Smooth muscle cell (in vitro differentiated cells): Measurements from ENCODE around the gene TADA2A. TPM values are rescaled to one million over a fixed set of nuclear protein-coding genes. Genes with fewer than 3 reads are reported as not detected.
"Not testable (repeated sequence)": the region's sequence is repeated elsewhere in the genome, so short reads cannot be mapped to it uniquely, and the experiment has no call there.

Experiments
- DNase-seq: peaks from one replicate; lab custom pipeline; 2025; ENCODE audit not compliant: unreplicated experiment; lab: John Stamatoyannopoulos, UW
- H2AFZ ChIP-seq: fragments of 200-600 bp; sonication (generic); 2 replicates; pipeline ENCODE4 v1.6.0; 2016; ENCODE audit warnings: antibody characterized with exemption, low read depth, mild to moderate bottlenecking
- H3F3A ChIP-seq: fragments of 200-600 bp; sonication (generic); 2 replicates; pipeline ENCODE4 v1.6.0; 2017; ENCODE audit warnings: antibody characterized with exemption, low read depth
- H3K27ac ChIP-seq: fragments of 200-600 bp; sonication (generic); 2 replicates; pipeline ENCODE4 v1.5.1; 2016; ENCODE audit warnings: low read depth, mild to moderate bottlenecking
- H3K27me3 ChIP-seq: fragments of 200-600 bp; sonication (generic); 2 replicates; pipeline ENCODE4 v1.6.1; 2016; ENCODE audit warnings: low read depth, mild to moderate bottlenecking
- H3K36me3 ChIP-seq: fragments of 200-600 bp; sonication (generic); 2 replicates; pipeline ENCODE4 v1.5.1; 2016; ENCODE audit warnings: low read depth
- H3K4me1 ChIP-seq: fragments of 200-600 bp; sonication (generic); 2 replicates; pipeline ENCODE4 v1.5.1; 2016; ENCODE audit warnings: low read depth
- H3K4me2 ChIP-seq: fragments of 200-600 bp; sonication (generic); 2 replicates; pipeline ENCODE4 v1.6.0; 2016; ENCODE audit warnings: mild to moderate bottlenecking
- H3K4me3 ChIP-seq: fragments of 200-600 bp; sonication (generic); 2 replicates; pipeline ENCODE4 v1.5.1; 2016; ENCODE audit warnings: mild to moderate bottlenecking
- H3K79me2 ChIP-seq: fragments of 200-600 bp; sonication (generic); 2 replicates; pipeline ENCODE4 v1.6.0; 2016; ENCODE audit warnings: low read depth, mild to moderate bottlenecking
- H3K9ac ChIP-seq: fragments of 200-600 bp; sonication (generic); 2 replicates; pipeline ENCODE4 v1.6.0; 2016; ENCODE audit warnings: low read depth
- H3K9me3 ChIP-seq: fragments of 200-600 bp; sonication (generic); replicated peaks from 2 replicates; pipeline ENCODE4 v1.5.1; 2016; ENCODE audit warnings: low read depth
- H4K20me1 ChIP-seq: fragments of 200-600 bp; sonication (generic); 2 replicates; pipeline ENCODE4 v1.6.0; 2016; ENCODE audit warnings: low read depth
- whole genome bisulfite sequencing: methylation state at CpG from one replicate; pipeline ENCODE4 v1.1.7; 2016; ENCODE audit warnings: low lambda C conversion rate; 5-methylcytosine and 5-hydroxymethylcytosine counted together
- polyA plus RNA-seq: library from polyadenylated mRNA; unstranded; fragments of >200 nt; fragmentation: Nextera tagmentation; extraction: Ambion mirVana; gene quantifications from 2 replicates; pipeline ENCODE4 v1.2.1, GENCODE V29; 2016
- total RNA-seq: library from RNA; depleted of rRNA; stranded (reverse); fragments of >200 nt; gene quantifications from 2 replicates; pipeline ENCODE4 v1.2.3, GENCODE V29; 2014
- TF ChIP-seq, protein P1 (sequence below): fragments of 200-600 bp; sonication (generic); IDR thresholded peaks from 2 replicates; pipeline ENCODE4 v1.5.1; 2017; ENCODE audit warnings: borderline replicate concordance, mild to moderate bottlenecking, antibody characterized with exemption; ENCODE audit not compliant: insufficient read depth, poor library complexity, severe bottlenecking

Gene TADA2A
- total and polyA plus RNA-seq, 2 experiments from 2014 or later: 9.7 to 11.8 TPM

- no peak for DNase-seq
- Histone ChIP-seq H3K4me3 (no peak overlapping the region), H3K9me3 (no peaks in the 10 kb centered on the region), H3K4me2 (no peak overlapping the region), H3K4me1 (no peaks in the 10 kb centered on the region), H3K9ac (no peak overlapping the region), H3K36me3 (no peaks in the 10 kb centered on the region), H3K27ac (no peak overlapping the region), H3K27me3 (no peaks in the 10 kb centered on the region), H3K79me2 (peaks cover 10% of the 10 kb centered on the region), H3F3A (no peaks in the 10 kb centered on the region), H2AFZ (no peak overlapping the region), H4K20me1 (no peaks in the 10 kb centered on the region)
- TF ChIP-seq, protein P1, sequence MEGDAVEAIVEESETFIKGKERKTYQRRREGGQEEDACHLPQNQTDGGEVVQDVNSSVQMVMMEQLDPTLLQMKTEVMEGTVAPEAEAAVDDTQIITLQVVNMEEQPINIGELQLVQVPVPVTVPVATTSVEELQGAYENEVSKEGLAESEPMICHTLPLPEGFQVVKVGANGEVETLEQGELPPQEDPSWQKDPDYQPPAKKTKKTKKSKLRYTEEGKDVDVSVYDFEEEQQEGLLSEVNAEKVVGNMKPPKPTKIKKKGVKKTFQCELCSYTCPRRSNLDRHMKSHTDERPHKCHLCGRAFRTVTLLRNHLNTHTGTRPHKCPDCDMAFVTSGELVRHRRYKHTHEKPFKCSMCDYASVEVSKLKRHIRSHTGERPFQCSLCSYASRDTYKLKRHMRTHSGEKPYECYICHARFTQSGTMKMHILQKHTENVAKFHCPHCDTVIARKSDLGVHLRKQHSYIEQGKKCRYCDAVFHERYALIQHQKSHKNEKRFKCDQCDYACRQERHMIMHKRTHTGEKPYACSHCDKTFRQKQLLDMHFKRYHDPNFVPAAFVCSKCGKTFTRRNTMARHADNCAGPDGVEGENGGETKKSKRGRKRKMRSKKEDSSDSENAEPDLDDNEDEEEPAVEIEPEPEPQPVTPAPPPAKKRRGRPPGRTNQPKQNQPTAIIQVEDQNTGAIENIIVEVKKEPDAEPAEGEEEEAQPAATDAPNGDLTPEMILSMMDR: no peak
- 84% methylated on average over 5 of the region's 5 CpGs for WGBS
Observed at GRCh38 chr17:37399265-37399803, 7.4 kb upstream of the TADA2A start.

DNA sequence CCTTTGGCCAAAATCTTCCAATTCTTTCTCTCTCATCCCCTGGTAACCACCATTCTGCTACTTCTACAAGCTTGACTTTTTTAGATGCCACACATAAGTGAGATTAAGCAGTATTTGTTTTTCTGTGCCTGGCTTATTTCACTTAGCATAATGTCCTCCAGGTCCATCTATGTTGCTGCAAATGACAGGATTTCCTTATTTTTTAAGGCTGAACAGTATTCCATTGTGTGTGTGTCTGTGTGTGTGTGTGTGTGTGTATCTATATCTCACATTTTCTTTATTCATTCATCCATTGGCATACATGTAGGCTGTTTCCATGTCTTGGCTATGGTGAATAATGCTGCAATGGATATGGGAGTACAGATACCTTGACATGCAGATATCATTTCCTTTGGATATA, 6.2 kb upstream of the TADA2A start:
- peaks cover 7% of the 10 kb centered on the region for H3K4me1 ChIP-seq
- H3K36me3 ChIP-seq: no peaks in the 10 kb centered on the region
- H3K27me3 ChIP-seq: no peaks in the 10 kb centered on the region
- no peaks in the 10 kb centered on the region for H3K9me3 ChIP-seq
- H3K4me3 ChIP-seq: no peak overlapping the region
- no peaks in the 10 kb centered on the region for H4K20me1 ChIP-seq
- H3K79me2 ChIP-seq: peaks cover 17% of the 10 kb centered on the region
- H3K27ac ChIP-seq: no peak overlapping the region
- no peak overlapping the region for H3K9ac ChIP-seq
- DNase-seq: no peak
- H2AFZ ChIP-seq: no peak overlapping the region
- TF ChIP-seq, protein P1: no peak
- H3F3A ChIP-seq: no peaks in the 10 kb centered on the region
- no peak overlapping the region for H3K4me2 ChIP-seq

DNA sequence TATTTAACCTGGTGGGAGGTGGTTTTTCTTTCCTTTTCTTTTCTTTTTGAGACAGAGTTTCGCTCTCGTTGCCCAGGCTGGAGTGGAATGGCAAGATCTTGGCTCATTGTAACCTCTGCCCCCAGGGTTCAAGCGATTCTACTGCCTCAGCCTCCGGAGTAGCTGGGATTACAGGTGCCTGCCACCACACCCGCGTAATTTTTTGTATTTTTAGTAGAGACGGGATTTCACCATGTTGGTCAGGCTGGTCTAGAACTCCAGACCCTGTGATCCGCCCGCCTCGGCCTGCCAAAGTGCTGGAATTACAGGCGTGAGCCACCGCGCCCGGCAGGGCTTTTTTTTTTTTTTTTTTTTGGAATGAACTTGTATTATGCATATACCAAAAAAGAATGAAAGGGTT, 1.2 kb upstream of the TADA2A start:
- H4K20me1 ChIP-seq, H3F3A ChIP-seq, H2AFZ ChIP-seq, H3K36me3 ChIP-seq, H3K9me3 ChIP-seq, H3K9ac ChIP-seq, H3K27me3 ChIP-seq, DNase-seq, H3K27ac ChIP-seq: not testable (repeated sequence)
- Histone ChIP-seq H3K4me3 (peak overlapping the region; percentile 74), H3K4me2 (peak overlapping the region; percentile 89), H3K79me2 (peaks cover 42% of the 10 kb centered on the region), H3K4me1 (peaks cover 14% of the 10 kb centered on the region)
- WGBS: 69% methylated on average over 14 of the region's 14 CpGs

DNA sequence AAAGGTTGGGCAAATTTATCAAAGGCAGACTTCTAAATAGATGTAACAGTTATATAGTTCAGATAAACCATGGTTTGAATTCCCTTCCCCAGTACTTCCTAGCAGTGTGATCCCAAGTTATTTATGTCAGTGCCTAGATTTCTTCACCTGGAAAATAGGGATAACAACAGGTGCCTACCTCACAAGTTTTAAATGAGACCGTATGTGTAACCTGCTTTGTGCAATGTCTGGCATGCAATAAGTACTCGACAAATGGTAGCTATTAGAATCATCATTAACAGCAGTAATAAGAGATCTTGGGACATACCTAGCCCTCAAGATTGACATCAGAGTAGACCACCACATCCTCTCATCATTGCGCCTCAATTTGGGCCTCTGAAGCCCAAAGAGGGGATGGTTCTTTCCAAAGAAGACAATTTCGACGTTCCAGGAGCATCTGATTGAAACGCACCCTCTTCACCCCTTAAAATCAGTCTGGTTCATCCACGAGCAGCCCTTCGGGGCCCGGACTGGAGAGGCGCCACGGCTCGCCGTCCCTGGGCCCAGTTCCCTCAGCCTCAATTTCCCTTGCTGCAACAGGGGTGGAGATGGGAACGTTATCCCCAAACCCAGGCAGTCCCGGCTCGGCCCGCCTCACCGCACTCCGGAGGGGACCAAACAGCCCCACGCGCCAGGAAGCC, 591 bp upstream of the TADA2A start:
- Histone ChIP-seq H3K27me3 (no peaks in the 10 kb centered on the region), H3K4me2 (peak overlapping the region; percentile 89), H3K4me1 (peaks cover 14% of the 10 kb centered on the region), H2AFZ (peak overlapping the region; percentile 80), H3K36me3 (peaks cover 1% of the 10 kb centered on the region), H3K9ac (peak overlapping the region; percentile 32), H3K27ac (peak overlapping the region; percentile 20), H3K79me2 (peaks cover 42% of the 10 kb centered on the region), H3K4me3 (peak overlapping the region; percentile 74), H3K9me3 (no peaks in the 10 kb centered on the region), H3F3A (no peaks in the 10 kb centered on the region), H4K20me1 (no peaks in the 10 kb centered on the region)
- TF ChIP-seq, protein P1: no peak
- DNase-seq: no peak
- WGBS: 3% methylated on average over 21 of the region's 21 CpGs

- not testable (repeated sequence) for H3K9ac ChIP-seq, H3K4me3 ChIP-seq, DNase-seq, H4K20me1 ChIP-seq, H3F3A ChIP-seq, H3K36me3 ChIP-seq, H3K27ac ChIP-seq, H2AFZ ChIP-seq, H3K9me3 ChIP-seq, H3K27me3 ChIP-seq
- Histone ChIP-seq H3K4me1 (peaks cover 14% of the 10 kb centered on the region), H3K4me2 (peak overlapping the region; percentile 89), H3K79me2 (peaks cover 37% of the 10 kb centered on the region)
- 93% methylated on average over 13 of the region's 13 CpGs for WGBS
Observed at GRCh38 chr17:37408145-37408479, 1.4 kb downstream of the TADA2A start.
